ENCODE results near the gene KLF12.

DNA sequence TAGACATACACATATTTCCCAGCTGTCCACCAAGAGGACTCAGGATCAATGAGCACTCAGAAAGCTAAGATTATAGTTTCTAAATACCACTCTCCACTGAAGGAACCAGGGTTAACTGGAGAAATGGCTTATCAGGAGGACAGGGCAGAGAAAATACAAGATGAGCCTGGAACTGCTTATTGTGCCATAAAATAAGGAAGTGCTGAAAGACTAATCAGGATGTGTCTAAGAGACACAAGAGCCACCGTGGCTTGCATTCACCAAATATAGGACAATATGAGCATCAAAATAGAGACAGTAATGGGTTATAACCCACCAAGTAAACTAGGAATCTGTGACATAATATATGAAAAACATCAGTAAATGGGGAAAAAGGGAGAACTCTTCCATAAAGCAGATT, 32.8 kb downstream of the KLF12 start:
- TF ChIP-seq, protein P1, sequence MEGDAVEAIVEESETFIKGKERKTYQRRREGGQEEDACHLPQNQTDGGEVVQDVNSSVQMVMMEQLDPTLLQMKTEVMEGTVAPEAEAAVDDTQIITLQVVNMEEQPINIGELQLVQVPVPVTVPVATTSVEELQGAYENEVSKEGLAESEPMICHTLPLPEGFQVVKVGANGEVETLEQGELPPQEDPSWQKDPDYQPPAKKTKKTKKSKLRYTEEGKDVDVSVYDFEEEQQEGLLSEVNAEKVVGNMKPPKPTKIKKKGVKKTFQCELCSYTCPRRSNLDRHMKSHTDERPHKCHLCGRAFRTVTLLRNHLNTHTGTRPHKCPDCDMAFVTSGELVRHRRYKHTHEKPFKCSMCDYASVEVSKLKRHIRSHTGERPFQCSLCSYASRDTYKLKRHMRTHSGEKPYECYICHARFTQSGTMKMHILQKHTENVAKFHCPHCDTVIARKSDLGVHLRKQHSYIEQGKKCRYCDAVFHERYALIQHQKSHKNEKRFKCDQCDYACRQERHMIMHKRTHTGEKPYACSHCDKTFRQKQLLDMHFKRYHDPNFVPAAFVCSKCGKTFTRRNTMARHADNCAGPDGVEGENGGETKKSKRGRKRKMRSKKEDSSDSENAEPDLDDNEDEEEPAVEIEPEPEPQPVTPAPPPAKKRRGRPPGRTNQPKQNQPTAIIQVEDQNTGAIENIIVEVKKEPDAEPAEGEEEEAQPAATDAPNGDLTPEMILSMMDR (IDR thresholded peaks at IDR 0.05; ENCODE audit: insufficient read depth, low read depth, low read length), result no peak
- TF ChIP-seq EZH2 (IDR thresholded peaks at IDR 0.05; ENCODE audit: insufficient read depth, low read length), result no peak
